HK-2 (cell line): ENCODE results near the gene NDRG4.
"Not testable (repeated sequence)": the region's sequence is repeated elsewhere in the genome, so short reads cannot be mapped to it uniquely, and the experiment has no call there.

ENCODE experiments used
- DNase-seq: peaks from one replicate; pipeline ENCODE4 v3.0.0-alpha.2; 2018; ENCODE audit not compliant: unreplicated experiment

The NDRG4 gene

GRCh38 chr16:58464916-58465731 lies 34.8 kb upstream of the NDRG4 start:
- DNase-seq, result no peak

- DNase-seq, result no peak
Measured at GRCh38 chr16:58465817-58466216, 34.1 kb upstream of the NDRG4 start.

GRCh38 chr16:58466396-58466795 lies 33.5 kb upstream of the NDRG4 start:
- DNase-seq, result no peak

GRCh38 chr16:58467905-58468304 lies 32.0 kb upstream of the NDRG4 start:
- no peak for DNase-seq

- no peak for DNase-seq
Measured at GRCh38 chr16:58471209-58471975, 28.6 kb upstream of the NDRG4 start.

- no peak for DNase-seq
Measured at GRCh38 chr16:58472266-58472665, 27.7 kb upstream of the NDRG4 start.

GRCh38 chr16:58472827-58473226 lies 27.1 kb upstream of the NDRG4 start:
- no peak for DNase-seq

GRCh38 chr16:58474296-58474695 lies 25.6 kb upstream of the NDRG4 start:
- no peak for DNase-seq

GRCh38 chr16:58475091-58475619 lies 24.8 kb upstream of the NDRG4 start:
- no peak for DNase-seq

GRCh38 chr16:58476791-58477190 lies 23.2 kb upstream of the NDRG4 start:
- no peak for DNase-seq

GRCh38 chr16:58478427-58478826 lies 21.5 kb upstream of the NDRG4 start:
- DNase-seq, result no peak

- no peak for DNase-seq
Measured at GRCh38 chr16:58481226-58481869, 18.6 kb upstream of the NDRG4 start.

GRCh38 chr16:58481931-58482330 lies 18.0 kb upstream of the NDRG4 start:
- no peak for DNase-seq

- no peak for DNase-seq
Measured at GRCh38 chr16:58485184-58485887, 14.6 kb upstream of the NDRG4 start.

GRCh38 chr16:58487566-58488351 lies 12.2 kb upstream of the NDRG4 start:
- DNase-seq, result peak; percentile 76

- DNase-seq, result no peak
Measured at GRCh38 chr16:58488531-58488930, 11.4 kb upstream of the NDRG4 start.

GRCh38 chr16:58490065-58490464 lies 9.9 kb upstream of the NDRG4 start:
- no peak for DNase-seq

- DNase-seq, result not testable (repeated sequence)
Measured at GRCh38 chr16:58490539-58490938, 9.4 kb upstream of the NDRG4 start.

- no peak for DNase-seq
Measured at GRCh38 chr16:58492066-58492465, 7.9 kb upstream of the NDRG4 start.

GRCh38 chr16:58492735-58493134 lies 7.2 kb upstream of the NDRG4 start:
- no peak for DNase-seq
